Amniotic stem cell (primary cell): ENCODE measurements around the gene ARHGAP8.
"Not testable (repeated sequence)": the region's sequence is repeated elsewhere in the genome, so short reads cannot be mapped to it uniquely, and the experiment has no call there.

ENCODE experiments used
- DNase-seq: peaks from one replicate; lab custom pipeline; 2025; lab: John Stamatoyannopoulos, UW

The ARHGAP8 gene

GRCh38 chr22:44890416-44891292 lies 138.3 kb downstream of the ARHGAP8 start:
- DNase-seq: no peak

- no peak for DNase-seq
Measured at GRCh38 chr22:44891293-44891747, 138.9 kb downstream of the ARHGAP8 start.

- no peak for DNase-seq
Measured at GRCh38 chr22:44891791-44892190, 139.4 kb downstream of the ARHGAP8 start.

GRCh38 chr22:44892243-44892642 lies 139.9 kb downstream of the ARHGAP8 start:
- no peak for DNase-seq

GRCh38 chr22:44892803-44893730 lies 140.7 kb downstream of the ARHGAP8 start:
- DNase-seq: no peak

GRCh38 chr22:44893731-44894080 lies 141.3 kb downstream of the ARHGAP8 start:
- DNase-seq: no peak

GRCh38 chr22:44894321-44894720 lies 141.9 kb downstream of the ARHGAP8 start:
- no peak for DNase-seq

- no peak for DNase-seq
Measured at GRCh38 chr22:44894782-44895181, 142.4 kb downstream of the ARHGAP8 start.

GRCh38 chr22:44895296-44896055 lies 143.1 kb downstream of the ARHGAP8 start:
- DNase-seq: no peak

- no peak for DNase-seq
Measured at GRCh38 chr22:44898236-44898635, 145.9 kb downstream of the ARHGAP8 start.

GRCh38 chr22:44901301-44901700 lies 148.9 kb downstream of the ARHGAP8 start:
- DNase-seq: no peak

GRCh38 chr22:44903164-44903563 lies 150.8 kb downstream of the ARHGAP8 start:
- DNase-seq: not testable (repeated sequence)

GRCh38 chr22:44904492-44905152 lies 152.2 kb downstream of the ARHGAP8 start:
- not testable (repeated sequence) for DNase-seq

- no peak for DNase-seq
Measured at GRCh38 chr22:44906248-44906936, 154.0 kb downstream of the ARHGAP8 start.

- no peak for DNase-seq
Measured at GRCh38 chr22:44906999-44907644, 154.7 kb downstream of the ARHGAP8 start.

GRCh38 chr22:44907765-44908737 lies 155.7 kb downstream of the ARHGAP8 start:
- DNase-seq: no peak

GRCh38 chr22:44909241-44909640 lies 156.9 kb downstream of the ARHGAP8 start:
- DNase-seq: no peak
